GM18870 (cell line): ENCODE measurements around the gene MYL10.

Source experiments
- ATAC-seq: cut with Tn5 transposase; IDR thresholded peaks from one replicate; pipeline ENCODE4 v1.9.1; 2021; ENCODE audit warnings: moderate library complexity; ENCODE audit not compliant: unreplicated experiment

The MYL10 gene

DNA sequence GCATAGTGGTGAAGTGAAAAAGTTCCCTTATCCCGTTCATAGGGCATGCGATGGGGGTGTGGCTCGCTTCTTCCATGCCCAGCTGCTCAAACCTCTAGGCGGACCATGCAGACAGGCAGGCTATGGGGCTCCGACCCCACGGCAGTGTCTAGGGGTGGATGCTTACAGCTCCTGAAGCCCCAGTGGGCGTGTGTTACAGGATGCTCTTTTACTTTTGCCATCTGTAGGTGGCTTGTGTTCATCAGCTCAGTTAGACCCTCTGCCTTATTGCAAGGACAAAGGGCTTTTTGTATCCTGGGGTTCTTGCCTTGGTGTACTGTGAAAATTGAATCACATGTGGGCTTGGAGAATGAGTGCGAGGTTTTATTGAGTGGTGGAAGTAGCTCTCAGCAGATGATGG lies at the start of gene MYL10:
MYL10 (minus strand) TSS at position 126 of the 400 bp plus-strand sequence. CDS start 178 bp downstream, outside the sequence.
- ATAC-seq = no peak

DNA sequence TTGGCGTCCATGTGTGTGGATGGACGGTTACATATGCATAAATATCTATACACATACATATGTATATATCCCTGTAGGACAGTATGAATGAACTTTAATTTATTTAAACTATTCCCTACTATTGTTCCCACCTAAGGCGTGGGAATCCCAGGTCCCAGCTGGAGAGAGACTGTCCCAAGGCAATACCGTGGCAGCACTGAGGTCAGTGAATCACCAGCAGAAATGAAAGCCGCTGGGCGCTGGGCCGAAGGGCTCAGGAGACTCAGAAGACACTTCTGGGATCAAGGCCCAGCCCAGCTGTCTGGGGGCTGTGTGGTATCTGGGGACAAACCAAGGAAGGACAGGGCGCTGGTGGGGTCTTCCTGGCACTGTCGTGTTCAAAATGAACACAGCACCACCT lies 49.6 kb upstream of the MYL10 start:
- ATAC-seq = no peak

DNA sequence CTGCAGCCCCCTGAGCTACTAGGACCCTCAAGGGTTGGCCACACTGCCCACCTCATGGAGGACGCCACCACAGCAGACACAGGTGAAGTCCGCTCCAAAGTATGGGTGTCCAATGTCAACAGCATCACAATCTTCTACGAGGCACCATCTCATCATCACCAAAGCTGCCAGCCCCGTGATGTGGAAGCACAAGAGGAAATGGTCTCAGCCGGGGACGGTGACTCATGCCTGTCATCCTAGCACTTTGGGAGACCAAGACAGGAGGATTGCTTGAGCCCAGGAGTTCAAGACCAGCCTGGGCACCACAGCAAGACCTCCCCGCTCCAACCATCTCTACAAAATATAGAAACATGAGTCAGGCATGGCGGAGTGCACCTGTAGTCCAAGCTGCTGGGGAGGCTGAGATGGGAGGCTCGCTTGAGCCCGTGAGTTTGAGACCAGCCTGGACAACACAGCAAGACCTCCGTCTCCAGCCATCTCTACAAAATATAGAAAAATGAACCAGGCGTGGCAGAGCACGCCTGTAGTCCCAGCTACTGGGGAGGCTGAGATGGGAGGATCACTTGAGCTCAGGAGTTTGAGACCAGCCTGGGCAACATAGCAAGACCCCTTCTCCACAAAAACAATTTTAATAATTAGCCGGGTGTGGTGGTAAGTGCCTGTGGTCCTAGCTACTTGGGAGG lies 48.8 kb upstream of the MYL10 start:
- no peak for ATAC-seq

DNA sequence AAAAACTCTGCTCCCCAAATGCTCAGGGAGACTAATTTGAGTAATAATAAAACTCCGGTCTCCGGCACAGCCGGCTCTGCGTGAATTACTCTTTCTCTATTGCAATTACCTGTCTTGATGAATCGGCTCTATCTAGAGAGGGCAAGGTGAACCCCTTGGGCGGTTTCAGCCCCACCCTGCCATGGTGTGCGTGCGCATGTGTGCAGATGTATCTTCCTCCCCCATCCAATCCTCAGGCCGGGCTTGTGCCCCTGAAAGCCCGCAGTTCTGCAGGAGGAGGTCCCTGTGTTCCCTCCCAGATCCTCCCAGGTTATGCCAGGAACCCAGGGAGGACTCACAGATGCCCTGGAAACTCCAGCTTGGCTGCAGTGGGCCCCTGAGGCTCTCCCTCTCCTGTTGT lies 48.3 kb upstream of the MYL10 start:
- no peak for ATAC-seq

DNA sequence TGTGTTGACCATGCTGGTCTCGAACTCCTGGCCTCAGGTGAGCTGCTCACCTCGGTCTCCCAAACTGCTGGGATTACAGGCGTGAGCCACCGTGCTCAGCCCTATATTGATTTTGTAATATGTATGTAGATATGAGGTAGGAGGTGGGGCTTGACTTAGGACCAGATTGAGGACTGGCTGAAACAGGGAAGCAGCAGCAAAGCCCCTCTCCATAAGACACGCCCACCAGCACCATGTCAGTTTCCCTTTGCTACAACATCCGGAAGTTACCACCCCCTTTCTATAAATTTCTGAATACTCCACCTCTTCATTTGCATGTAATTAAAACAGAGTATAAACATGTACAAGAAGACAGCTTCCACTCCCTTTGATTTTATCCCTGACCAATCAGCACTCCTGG lies 47.9 kb upstream of the MYL10 start:
- no peak for ATAC-seq

DNA sequence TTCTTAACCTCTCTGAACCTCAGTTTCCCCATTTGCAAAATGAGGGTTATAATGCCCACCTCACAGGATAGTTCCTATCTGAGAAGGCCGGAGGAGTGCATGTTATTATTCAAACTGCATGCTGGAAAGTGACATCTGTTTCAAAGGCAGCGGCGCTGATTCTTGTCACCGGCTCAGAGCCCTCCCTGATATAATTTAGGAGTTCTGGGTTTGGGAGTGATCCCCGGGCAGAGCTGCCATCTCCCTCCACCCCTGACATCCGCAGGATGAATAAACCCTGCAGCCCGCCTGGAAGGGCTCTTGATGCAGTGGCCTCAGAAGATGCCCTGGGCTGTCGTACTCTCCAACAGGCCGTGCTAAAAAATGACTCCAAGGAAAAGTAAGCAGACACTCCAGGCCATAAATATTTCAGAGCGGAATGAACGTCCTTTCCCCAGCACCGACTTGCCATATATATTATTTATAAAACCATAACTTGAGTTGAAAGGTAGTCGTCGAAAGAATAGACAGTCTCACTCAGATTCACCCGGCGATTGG lies 47.0 kb upstream of the MYL10 start:
- ATAC-seq = no peak

DNA sequence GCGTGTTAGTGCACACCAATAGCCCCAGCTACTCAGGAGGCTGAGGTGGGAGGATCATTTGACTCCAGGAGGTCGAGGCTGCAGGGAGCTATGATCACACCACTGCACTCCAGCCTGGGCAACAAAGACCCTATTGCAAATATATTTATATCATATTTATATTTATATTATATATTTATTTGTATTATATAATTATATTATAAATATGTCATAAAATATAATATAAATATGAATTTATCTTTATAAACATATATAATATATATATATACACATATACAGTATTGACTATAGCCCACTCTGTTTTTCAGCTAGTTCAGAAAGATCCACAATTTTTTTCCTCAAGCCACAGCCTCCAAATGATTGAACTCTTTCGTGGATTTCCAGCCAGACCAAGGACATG lies 45.3 kb upstream of the MYL10 start:
- no peak for ATAC-seq

DNA sequence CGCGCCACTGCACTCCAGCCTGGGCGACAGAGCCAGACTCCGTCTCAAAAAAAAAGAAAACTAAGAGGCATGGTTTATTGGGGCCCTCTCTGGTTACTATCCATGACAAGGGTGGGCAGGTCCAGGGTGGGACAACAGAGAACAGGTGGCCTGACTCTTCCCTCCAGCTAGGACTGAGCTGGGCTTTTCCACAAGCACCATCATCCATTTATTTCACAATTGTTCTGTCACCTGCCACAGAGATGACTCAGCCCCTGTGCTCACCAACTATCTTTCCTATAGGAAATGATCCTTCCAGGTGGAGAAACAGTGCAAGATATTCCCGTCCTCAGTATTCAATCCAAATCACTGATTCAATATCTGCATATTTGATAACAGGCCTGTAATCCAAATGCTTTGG lies 44.9 kb upstream of the MYL10 start:
- ATAC-seq = no peak

DNA sequence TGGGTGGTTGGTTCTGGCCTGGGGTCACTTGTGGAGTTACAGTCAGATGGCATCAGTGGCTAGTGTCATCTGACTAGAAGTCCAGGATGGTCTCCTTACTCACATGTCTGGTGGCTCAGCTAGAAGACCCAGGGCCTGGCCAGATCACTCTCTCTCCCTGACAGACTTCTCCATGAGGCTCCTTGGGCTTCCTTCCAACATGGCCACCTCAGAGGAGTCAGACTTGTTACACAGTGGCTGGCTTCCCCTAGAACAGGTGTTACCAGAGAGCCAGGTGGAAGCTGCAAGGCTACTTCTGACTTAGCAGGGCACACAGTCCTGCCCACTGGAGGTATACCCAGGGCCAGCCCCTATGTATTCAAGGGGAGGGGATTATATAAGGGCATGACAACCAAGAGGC lies 44.2 kb upstream of the MYL10 start:
- ATAC-seq = no peak

DNA sequence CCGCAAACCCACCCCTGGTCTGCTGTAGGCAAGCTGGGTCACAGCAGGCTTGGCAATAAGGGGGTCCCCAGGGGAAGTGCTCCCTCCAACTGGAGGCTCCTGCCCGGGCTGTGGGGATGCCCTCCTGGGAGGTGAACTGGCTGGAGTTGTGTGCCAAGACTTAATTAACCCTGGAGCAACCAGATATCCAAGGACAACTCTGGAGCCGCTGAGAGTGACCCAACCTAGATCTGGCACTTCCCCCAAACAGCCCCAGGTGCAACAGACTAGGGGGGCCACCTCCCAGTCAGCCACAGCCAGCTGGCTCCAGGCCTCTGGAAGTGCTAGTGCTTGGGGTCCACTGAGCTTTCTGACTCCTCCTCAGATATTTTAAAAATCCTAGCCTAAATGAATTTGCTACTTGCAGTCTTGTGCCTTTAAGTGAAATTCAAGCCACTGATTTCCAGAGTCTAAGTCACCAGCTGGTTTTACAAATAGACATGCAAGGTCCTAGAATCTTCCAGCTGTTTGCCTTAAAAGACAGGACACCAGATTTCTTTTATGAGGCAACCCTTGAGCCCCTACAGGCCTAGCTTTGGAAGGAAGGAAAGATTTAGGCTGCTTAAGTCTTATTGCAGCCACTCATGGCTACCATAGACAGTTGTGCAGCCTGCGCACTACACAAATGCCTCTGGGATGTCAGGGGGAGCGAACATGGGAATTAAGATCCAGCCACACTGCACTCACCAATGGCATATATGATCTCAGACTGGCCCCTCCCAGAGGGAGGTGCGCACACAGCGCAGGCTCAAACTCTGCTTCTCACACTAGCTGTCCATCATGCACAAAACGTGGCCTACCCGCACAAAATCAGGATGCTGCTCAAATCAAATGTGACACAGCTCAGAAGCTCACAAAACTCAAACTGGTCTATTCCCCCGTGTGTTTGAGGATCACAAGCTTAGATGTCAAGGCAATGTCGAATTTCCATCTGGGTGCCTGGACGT lies 42.6 kb upstream of the MYL10 start:
- ATAC-seq = no peak

DNA sequence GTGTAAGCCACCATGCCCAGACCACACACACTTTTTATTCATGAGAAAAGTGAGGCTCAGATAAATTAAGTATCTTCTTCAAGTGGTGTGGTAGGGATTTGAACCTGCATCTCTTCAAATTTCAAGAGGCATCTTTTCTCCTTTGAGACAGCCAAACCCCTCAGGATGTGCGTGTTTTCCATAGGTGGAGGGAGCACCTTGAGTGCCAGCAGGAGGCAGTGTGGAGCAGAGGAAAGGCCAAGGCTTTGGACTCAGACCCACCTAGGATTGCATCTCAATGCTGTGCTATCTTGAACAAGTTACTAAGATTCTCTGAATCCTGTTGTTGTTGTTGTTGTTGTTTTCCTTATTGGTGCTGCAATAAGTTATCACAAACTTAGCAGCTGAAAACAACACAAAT lies 40.2 kb upstream of the MYL10 start:
- no peak for ATAC-seq

DNA sequence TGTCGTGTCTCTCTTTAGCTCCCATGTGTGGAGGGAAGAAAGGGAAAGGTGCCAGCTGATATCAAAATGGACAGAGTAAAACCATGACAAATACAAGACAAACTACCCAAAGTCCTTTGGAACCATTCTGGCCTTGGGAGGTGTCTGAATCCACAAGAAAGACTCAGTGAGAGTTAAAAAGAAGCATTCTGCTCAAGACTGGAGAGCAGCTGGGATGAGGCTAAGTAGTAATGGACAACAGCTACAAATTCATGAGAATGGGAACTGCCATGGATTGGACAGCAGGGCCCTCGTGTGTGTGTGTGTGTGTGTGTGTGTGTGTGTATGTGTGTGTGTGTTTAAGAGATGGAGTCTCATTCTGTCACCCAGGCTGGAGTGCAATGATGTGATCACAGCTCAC lies 39.6 kb upstream of the MYL10 start:
- no peak for ATAC-seq

DNA sequence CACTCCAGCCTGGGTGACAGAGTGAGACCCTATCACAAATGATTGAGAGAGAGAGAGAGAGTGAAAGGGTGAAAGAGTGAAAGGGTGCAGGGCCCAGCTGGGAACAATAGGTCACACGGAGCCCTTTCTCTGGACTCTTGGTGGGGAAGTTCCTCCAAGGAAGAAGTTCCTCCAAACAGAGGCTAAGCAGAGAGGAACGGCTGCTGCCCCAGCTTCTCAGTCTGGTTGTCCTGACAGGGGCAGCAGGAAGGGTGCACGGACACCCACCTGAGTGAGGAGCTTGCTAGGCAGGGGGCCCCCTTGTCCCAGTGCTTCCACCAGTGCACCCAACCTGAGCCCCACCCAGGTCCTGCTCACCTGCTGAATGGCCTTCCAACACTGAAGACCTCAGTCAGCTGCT lies 38.8 kb upstream of the MYL10 start:
- ATAC-seq = no peak

DNA sequence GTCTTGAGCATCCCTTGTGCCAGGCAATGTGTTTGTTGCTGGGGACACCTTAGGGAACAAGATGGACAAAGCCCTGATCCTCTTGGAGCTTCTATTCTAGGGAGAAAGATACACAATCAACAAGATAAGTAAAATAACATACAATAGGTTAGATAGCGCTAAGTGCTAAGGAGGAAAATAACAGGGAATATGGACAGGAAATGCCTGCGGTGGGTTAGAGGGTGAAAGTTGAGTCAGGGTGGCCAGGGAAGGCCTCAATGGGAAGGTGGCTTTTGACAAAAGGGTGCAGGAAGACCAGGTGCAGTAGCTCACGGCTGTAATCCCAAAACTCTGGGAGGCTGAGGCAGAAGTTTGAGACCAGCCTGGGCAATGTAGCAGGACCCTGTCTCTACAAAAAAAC lies 38.3 kb upstream of the MYL10 start:
- ATAC-seq = no peak

DNA sequence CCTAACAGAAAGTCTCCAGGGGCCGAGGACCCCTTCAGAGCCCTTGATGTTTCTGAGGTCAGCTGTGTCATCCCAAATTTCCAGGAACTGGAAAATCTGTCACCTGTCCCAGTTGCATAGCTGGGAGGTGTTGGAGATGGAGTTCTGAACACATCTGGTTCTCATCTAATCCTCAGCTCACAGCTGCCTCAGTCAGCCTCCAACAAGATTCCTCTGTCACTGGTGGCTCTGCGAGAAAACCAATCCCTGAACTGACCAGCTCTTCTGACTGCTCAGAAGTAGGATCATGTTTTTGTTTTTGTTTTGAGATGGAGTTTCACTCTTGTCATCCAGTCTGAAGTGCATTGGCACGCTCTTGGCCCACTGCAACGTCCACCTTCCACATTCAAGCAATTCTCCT lies 37.6 kb upstream of the MYL10 start:
- no peak for ATAC-seq

DNA sequence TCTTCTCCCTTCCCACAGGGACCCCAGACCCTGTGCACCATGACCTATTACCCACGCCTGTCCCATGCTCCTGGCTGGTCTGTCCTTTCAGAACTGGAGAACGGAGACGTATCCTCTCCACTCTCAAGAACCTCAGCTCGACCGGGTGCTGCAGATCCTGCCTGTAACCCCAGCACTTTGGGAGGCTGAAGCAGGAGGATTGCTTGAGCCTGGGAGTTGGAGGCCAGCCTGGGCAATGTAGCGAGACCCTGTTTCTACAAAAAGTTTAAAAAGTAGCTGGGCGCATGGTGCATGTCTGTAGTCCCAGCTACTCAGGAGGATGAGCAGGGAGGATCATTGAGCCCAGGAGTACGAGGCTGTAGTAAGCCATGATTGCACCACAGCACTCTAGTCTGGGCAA lies 37.2 kb upstream of the MYL10 start:
- ATAC-seq = no peak

DNA sequence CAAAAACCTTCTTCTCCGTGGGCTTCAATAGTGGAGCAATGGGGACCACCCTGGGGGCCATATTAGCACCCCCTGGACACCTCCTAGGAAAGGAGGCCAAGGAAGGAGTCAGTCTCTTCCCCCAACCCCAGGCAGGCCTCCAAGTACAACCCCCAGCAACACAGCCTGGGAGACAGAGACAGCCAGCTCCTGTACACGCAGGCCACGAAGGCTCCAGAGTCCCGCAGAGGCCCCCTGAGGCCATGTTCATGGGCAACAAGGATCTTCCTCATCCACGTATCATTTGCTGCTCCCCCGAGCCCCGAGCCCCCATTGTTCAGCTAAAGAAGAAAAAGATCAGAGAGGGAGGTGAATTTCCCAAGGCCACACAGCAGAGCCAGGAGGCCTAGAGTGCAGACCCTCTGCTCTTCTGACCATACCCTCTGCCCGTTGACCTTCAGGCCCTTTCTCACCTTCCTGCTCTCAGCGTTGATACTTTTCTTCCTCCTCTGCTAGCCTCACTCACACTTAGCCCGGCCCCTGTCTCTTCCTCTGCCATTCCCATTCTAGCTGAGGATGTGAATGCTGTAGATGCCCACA lies 35.9 kb upstream of the MYL10 start:
- no peak for ATAC-seq

DNA sequence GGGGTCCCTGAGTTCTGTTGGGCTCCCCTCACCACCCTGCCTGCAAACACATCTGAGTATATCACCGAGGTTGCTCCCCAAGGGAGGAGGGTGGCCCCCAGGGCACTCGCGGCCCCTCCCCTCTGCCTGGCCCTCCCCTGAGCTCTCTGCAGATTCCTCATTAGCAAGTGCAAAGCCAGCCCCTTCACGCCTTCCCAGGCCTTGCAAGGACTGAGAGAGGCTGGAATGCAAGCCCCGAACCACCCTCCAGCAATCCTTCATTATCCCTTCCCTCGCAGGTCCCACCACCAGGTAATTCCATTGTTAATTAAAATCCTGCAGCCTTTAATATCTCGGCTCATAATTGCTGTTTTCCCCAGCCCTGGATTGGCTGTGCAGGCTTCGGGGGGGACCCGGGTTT lies 35.3 kb upstream of the MYL10 start:
- no peak for ATAC-seq

DNA sequence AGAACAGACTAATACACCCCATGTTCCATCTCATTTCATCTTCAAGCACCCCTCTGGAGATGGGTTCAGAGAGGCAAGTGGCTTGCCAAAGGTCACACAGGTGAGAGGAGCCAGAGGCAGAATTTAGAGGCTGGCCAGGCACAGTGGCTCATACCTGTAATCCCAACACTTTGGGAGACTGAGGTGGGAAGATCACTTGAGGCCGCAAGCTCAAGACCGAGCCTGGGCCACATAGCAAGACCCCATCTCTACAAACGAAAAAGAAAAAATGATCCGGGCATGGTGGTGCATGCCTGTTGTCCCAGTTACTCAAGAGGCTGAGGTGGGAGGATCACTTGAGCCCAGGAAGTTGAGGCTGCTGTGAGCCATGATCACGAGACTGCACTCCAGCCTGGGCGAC lies 34.7 kb upstream of the MYL10 start:
- ATAC-seq = no peak

DNA sequence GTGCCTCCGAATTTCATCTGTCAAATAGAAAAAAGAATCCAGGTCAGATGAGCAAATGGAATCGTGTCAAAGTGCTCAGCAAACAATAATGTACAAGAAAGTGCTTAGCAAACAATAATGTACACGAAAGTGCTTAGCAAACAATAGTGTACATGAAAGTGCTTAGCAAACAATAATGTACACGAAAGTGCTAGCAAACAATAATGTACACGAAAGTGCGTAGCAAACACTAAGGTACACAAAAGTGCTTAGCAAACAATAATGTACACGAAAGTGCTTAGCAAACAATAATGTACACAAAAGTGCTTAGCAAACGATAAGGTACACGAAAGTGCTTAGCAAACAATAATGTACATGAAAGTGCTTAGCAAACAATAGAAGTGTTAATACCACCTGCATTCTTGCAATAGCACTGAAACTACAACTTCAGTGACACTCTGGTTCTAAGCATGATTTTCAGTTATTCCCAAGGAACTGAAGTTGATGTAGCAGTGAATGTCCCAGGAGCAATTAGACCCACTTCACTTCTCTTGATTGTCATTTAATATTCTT lies 33.4 kb upstream of the MYL10 start:
- ATAC-seq = no peak

DNA sequence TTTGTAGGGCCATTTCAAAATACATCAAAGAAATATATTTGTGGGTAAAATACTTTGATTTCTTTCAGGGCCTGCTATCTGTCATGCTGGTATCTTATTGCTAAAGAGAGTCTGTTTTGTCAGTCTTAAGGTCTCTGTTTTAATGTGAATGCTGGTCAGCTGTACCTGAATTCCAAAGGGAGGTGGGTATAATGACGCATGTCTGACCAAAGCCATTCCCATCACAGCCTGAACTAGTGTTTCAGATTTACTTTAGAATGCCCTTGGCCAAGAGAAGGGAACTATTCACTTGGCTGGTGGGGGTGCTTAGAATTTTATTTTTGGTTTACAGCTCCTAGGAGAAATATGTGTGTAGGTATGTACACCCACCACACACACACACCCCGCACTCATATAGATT lies 30.6 kb upstream of the MYL10 start:
- no peak for ATAC-seq
